NCI-H510A treated with DMSO at 0.1 percent for 48 hours (cell line): ENCODE measurements around the gene ZNF646.
"Not testable (repeated sequence)": the region's sequence is repeated elsewhere in the genome, so short reads cannot be mapped to it uniquely, and the experiment has no call there.

Experiments
- DNase-seq: peaks from one replicate; lab custom pipeline; 2025; lab: John Stamatoyannopoulos, UW

The ZNF646 gene

GRCh38 chr16:31083981-31084380 is 9.8 kb downstream of the ZNF646 start:
- no peak for DNase-seq

- DNase-seq: no peak
Measured at GRCh38 chr16:31084584-31085302, 10.5 kb downstream of the ZNF646 start.

GRCh38 chr16:31085411-31085810 is 11.2 kb downstream of the ZNF646 start:
- no peak for DNase-seq

GRCh38 chr16:31085873-31086628 is 11.8 kb downstream of the ZNF646 start:
- DNase-seq: no peak

- no peak for DNase-seq
Measured at GRCh38 chr16:31086629-31086906, 12.3 kb downstream of the ZNF646 start.

GRCh38 chr16:31087481-31087880 is 13.3 kb downstream of the ZNF646 start:
- no peak for DNase-seq

- no peak for DNase-seq
Measured at GRCh38 chr16:31087971-31088370, 13.7 kb downstream of the ZNF646 start.

GRCh38 chr16:31088459-31089183 is 14.4 kb downstream of the ZNF646 start, which contains the start of gene PRSS53:
TSS of gene PRSS53 (minus strand) at chr16:31088943. CDS start at chr16:31088809, 134 bp downstream.
- DNase-seq: no peak

GRCh38 chr16:31089199-31089598 is 15.0 kb downstream of the ZNF646 start:
- DNase-seq: no peak

GRCh38 chr16:31090540-31090939 is 16.3 kb downstream of the ZNF646 start:
- no peak for DNase-seq

GRCh38 chr16:31092330-31092729 is 18.1 kb downstream of the ZNF646 start:
- DNase-seq: no peak

GRCh38 chr16:31093132-31093703 is 19.0 kb downstream of the ZNF646 start:
- no peak for DNase-seq

GRCh38 chr16:31094088-31094423 is 19.8 kb downstream of the ZNF646 start:
- peak; percentile 36 for DNase-seq

- peak; percentile 98 for DNase-seq
Measured at GRCh38 chr16:31094424-31095120, 20.4 kb downstream of the ZNF646 start, which contains the start of gene VKORC1. TSS of gene VKORC1 (minus strand) at chr16:31094797. CDS start at chr16:31094729, 68 bp downstream.

- DNase-seq: no peak
Measured at GRCh38 chr16:31099860-31100638, 25.8 kb downstream of the ZNF646 start.

GRCh38 chr16:31100876-31101641 is 26.8 kb downstream of the ZNF646 start:
- DNase-seq: not testable (repeated sequence)

- peak; percentile 35 for DNase-seq
Measured at GRCh38 chr16:31105677-31106213, 31.5 kb downstream of the ZNF646 start.

GRCh38 chr16:31106509-31107464 is 32.6 kb downstream of the ZNF646 start:
- DNase-seq: no peak

GRCh38 chr16:31107465-31107867 is 33.2 kb downstream of the ZNF646 start:
- no peak for DNase-seq
